Endodermal cell (in vitro differentiated cells): ENCODE results near the gene NRP1. TPM values are rescaled to one million over a fixed set of nuclear protein-coding genes. Genes with fewer than 3 reads are reported as not detected.

Source experiments
- DNase-seq: peaks from one replicate; pipeline ENCODE4 v3.0.0-alpha.2; 2017
- H3K27ac ChIP-seq: 2 replicates; pipeline ENCODE4 v1.5.1; 2013; ENCODE audit warnings: mild to moderate bottlenecking, low read depth, low read length, moderate library complexity
- H3K27me3 ChIP-seq: 2 replicates; pipeline ENCODE4 v1.6.1; 2013; ENCODE audit warnings: mild to moderate bottlenecking, low read length, moderate library complexity; ENCODE audit not compliant: insufficient read depth, control insufficient read depth, poor library complexity, severe bottlenecking
- H3K36me3 ChIP-seq: 2 replicates; pipeline ENCODE4 v1.7.0; 2013; ENCODE audit warnings: mild to moderate bottlenecking, low read length, moderate library complexity; ENCODE audit not compliant: control insufficient read depth, insufficient read depth
- H3K4me1 ChIP-seq: one replicate; pipeline ENCODE4 v1.7.0; 2013; ENCODE audit warnings: low read length; ENCODE audit not compliant: control insufficient read depth, insufficient read depth
- H3K4me3 ChIP-seq: 2 replicates; pipeline ENCODE4 v1.5.1; 2013; ENCODE audit warnings: mild to moderate bottlenecking, low read length, moderate library complexity
- H3K9ac ChIP-seq: 2 replicates; pipeline ENCODE4 v1.6.1; 2013; ENCODE audit warnings: mild to moderate bottlenecking, low read length, moderate library complexity; ENCODE audit not compliant: poor library complexity, severe bottlenecking; ENCODE audit errors: extremely low read depth
- H3K9me3 ChIP-seq: 2 replicates; pipeline ENCODE4 v1.6.1; 2013; ENCODE audit warnings: mild to moderate bottlenecking, low read length, moderate library complexity; ENCODE audit not compliant: control insufficient read depth
- H3K27ac Mint-ChIP-seq: 2 replicates; pipeline ENCODE4 v1.8.0; 2020; ENCODE audit warnings: mixed read lengths
- H3K27me3 Mint-ChIP-seq: 2 replicates; pipeline ENCODE4 v1.8.0; 2021; ENCODE audit warnings: mild to moderate bottlenecking, mixed read lengths; ENCODE audit not compliant: insufficient read depth
- H3K36me3 Mint-ChIP-seq: 2 replicates; pipeline ENCODE4 v1.8.0; 2020; ENCODE audit warnings: low read depth, mixed read lengths
- H3K4me1 Mint-ChIP-seq: 2 replicates; pipeline ENCODE4 v1.8.0; 2020; ENCODE audit warnings: mixed read lengths
- H3K4me3 Mint-ChIP-seq: 2 replicates; pipeline ENCODE4 v1.8.0; 2020; ENCODE audit warnings: mild to moderate bottlenecking, moderate library complexity, mixed read lengths
- H3K9me3 Mint-ChIP-seq: 2 replicates; pipeline ENCODE4 v1.8.0; 2020; ENCODE audit warnings: mild to moderate bottlenecking, mixed read lengths
- WGBS, 2 experiments: methylation state at CpG; one replicate each; pipeline versions ENCODE4 v1.1.5 to v1.1.7; 2013; ENCODE audit warnings: missing lambda C conversion rate in 2 of 2, mixed read lengths in 1 of 2; ENCODE audit not compliant: insufficient coverage in 1 of 2, insufficient read length in 1 of 2; 5-methylcytosine and 5-hydroxymethylcytosine counted together
- total RNA-seq, 2 donors: library from RNA; stranded (reverse); fragmentation: NEBNext Ultra II Directional in 1 of 2; extraction: Animal tissue kit (Norgen Biotek cat#: 25700) in 1 of 2; gene quantifications; 2 replicates in 1 of 2; 3 replicates in 1 of 2; pipeline ENCODE4 v1.2.1, GENCODE V29; 2021
- TF ChIP-seq, protein P1 (sequence below): fragments of 200-600 bp; sonication (generic); conservative IDR thresholded peaks from 2 replicates; pipeline ENCODE4 v1.5.0; 2021; ENCODE audit warnings: antibody characterized with exemption, mild to moderate bottlenecking

The NRP1 gene
- total RNA-seq, 2 donors from 2014 or later = 20.7 to 30.6 TPM

GRCh38 chr10:33228426-33228825, 106.0 kb downstream of the NRP1 start:
- TF ChIP-seq, protein P1, sequence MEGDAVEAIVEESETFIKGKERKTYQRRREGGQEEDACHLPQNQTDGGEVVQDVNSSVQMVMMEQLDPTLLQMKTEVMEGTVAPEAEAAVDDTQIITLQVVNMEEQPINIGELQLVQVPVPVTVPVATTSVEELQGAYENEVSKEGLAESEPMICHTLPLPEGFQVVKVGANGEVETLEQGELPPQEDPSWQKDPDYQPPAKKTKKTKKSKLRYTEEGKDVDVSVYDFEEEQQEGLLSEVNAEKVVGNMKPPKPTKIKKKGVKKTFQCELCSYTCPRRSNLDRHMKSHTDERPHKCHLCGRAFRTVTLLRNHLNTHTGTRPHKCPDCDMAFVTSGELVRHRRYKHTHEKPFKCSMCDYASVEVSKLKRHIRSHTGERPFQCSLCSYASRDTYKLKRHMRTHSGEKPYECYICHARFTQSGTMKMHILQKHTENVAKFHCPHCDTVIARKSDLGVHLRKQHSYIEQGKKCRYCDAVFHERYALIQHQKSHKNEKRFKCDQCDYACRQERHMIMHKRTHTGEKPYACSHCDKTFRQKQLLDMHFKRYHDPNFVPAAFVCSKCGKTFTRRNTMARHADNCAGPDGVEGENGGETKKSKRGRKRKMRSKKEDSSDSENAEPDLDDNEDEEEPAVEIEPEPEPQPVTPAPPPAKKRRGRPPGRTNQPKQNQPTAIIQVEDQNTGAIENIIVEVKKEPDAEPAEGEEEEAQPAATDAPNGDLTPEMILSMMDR = no peak
- Mint-ChIP-seq H3K36me3 (peaks cover 31% of the 10 kb centered on the region), H3K27me3 (no peaks in the 10 kb centered on the region), H3K9me3 (no peaks in the 10 kb centered on the region), H3K4me1 (peaks cover 31% of the 10 kb centered on the region), H3K4me3 (no peak overlapping the region), H3K27ac (no peak overlapping the region)
- Histone ChIP-seq H3K9me3 (no peaks in the 10 kb centered on the region), H3K36me3 (peaks cover 50% of the 10 kb centered on the region), H3K9ac (no peak overlapping the region), H3K27ac (no peak overlapping the region), H3K27me3 (no peaks in the 10 kb centered on the region), H3K4me1 (peaks cover 22% of the 10 kb centered on the region), H3K4me3 (no peak overlapping the region)
- DNase-seq = no peak
- WGBS, 2 experiments = 77 to 92% methylated on average over 2 to 3 of the region's 3 CpGs

DNA sequence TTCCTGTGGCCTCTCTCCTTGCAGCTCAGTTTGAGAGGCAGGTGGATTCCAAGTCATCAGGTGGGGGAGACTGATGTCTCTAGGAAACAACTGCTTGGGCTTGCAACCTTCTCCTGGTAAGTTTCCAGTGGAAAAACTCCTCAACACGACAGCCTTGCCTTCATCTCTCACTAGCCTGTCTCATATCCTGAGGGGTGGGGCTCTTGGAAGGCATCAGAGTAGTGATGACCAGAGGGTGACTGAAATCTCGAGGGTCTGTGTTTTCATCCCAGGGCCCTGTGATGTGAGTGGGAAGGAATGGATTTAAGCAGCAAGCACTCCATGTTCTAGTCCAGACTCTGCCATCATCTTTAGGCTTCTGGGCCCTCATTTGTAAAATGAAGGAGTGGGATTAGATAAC, 107.0 kb downstream of the NRP1 start:
- Histone ChIP-seq H3K9ac (no peak overlapping the region), H3K27me3 (no peaks in the 10 kb centered on the region), H3K36me3 (peaks cover 52% of the 10 kb centered on the region), H3K4me1 (peaks cover 22% of the 10 kb centered on the region), H3K9me3 (no peaks in the 10 kb centered on the region), H3K27ac (no peak overlapping the region), H3K4me3 (no peak overlapping the region)
- Mint-ChIP-seq H3K4me3 (no peak overlapping the region), H3K36me3 (peaks cover 33% of the 10 kb centered on the region), H3K9me3 (no peaks in the 10 kb centered on the region), H3K27me3 (no peaks in the 10 kb centered on the region), H3K4me1 (peaks cover 28% of the 10 kb centered on the region), H3K27ac (no peak overlapping the region)
- TF ChIP-seq, protein P1 = no peak
- no peak for DNase-seq
- WGBS, 2 experiments = 91% methylated on average over 2 of the region's 2 CpGs; no CpG with 5 or more reads in 1 of the 2 experiments

DNA sequence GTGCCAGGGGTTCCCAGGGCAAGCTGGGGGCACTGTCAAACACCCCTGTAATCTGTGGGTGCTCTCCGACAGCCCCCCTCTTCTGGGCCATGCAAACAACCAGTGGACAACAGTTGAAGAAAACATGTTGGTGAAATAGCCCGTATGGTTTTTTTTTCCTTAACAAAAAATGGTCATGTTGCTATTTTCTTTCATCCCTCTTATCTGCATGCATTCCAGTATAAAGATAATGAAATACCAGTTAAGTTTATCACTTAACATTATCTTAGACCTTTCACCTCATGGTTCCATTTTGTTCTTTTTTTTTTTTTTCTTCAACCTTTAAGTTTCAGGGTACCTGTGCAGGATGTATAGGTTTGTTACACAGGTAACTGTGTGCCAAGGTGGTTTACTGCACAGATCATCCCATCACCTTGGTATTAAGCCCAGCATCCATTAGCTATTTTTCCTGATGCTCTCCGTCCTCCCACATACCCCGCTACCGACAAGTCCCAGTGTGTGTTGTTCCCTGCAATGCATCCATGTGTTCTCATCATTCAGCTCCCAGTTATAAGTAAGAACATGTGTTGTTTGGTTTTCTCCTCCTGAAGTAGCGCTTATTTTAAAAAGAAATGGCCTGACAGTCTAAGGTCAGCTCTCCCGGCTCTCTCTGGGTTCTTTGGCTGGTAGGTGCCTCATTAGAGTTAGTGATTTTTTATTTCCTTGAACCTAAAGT, 110.1 kb downstream of the NRP1 start:
- WGBS, 2 experiments = 89 to 94% methylated on average over 6 to 7 of the region's 7 CpGs
- H3K4me1 ChIP-seq = peaks cover 22% of the 10 kb centered on the region
- H3K4me1 Mint-ChIP-seq = peaks cover 20% of the 10 kb centered on the region

More for the DNA sequence above, 110.1 kb downstream of the NRP1 start:
- Mint-ChIP-seq H3K27ac (no peak overlapping the region), H3K4me3 (no peak overlapping the region), H3K27me3 (no peaks in the 10 kb centered on the region), H3K36me3 (peaks cover 52% of the 10 kb centered on the region), H3K9me3 (no peaks in the 10 kb centered on the region)
- DNase-seq = no peak
- TF ChIP-seq, protein P1 = no peak
- peaks cover 10% of the 10 kb centered on the region for H3K9me3 ChIP-seq
- no peak overlapping the region for H3K4me3 ChIP-seq
- H3K27ac ChIP-seq = no peak overlapping the region
- H3K36me3 ChIP-seq = peaks cover 74% of the 10 kb centered on the region
- no peak overlapping the region for H3K9ac ChIP-seq
- no peaks in the 10 kb centered on the region for H3K27me3 ChIP-seq
